Measurements from ENCODE around the gene CACNB3. TPM values are rescaled to one million over a fixed set of nuclear protein-coding genes. Genes with fewer than 3 reads are reported as not detected.

The CACNB3 gene
- total RNA-seq, 1 donor from 2014 or later, result 25.0 TPM

DNA sequence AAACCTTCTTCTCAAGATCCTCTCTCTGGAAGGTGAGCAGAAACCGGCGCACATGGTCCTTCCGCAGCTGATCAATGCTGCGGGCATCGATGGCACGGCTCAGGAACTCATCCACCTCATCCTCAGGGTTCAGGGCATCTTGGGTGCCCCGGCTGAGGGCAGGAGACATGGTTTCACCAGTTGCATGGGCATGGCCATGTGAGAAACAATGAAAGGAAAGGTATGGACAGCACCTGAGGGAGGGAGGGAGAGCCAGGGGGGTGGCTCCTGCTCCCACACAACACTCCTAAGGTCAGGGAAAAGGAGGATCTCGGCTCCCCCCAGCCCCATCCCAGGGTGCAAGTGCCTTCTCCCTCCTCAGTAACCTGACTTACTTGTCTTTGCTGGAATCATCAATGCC is 43.0 kb upstream of the CACNB3 start:
- Mint-ChIP-seq H3K4me3 (no peak overlapping the region), H3K27me3 (ENCODE audit: insufficient read depth, low read depth) (peaks cover 4% of the 10 kb centered on the region), H3K4me1 (peaks cover 2% of the 10 kb centered on the region), H3K36me3 (peaks cover 44% of the 10 kb centered on the region), H3K27ac (no peak overlapping the region), H3K9me3 (no peaks in the 10 kb centered on the region)
- Histone ChIP-seq H3K9me3 (ENCODE audit: low read depth) (no peaks in the 10 kb centered on the region), H3K4me3 (no peak overlapping the region), H3K9ac (no peak overlapping the region), H3K27me3 (no peaks in the 10 kb centered on the region), H2AFZ (replicated peaks) (no peak overlapping the region), H3K36me3 (no peaks in the 10 kb centered on the region), H3K27ac (no peak overlapping the region), H3K79me2 (ENCODE audit: low read depth) (peaks cover 6% of the 10 kb centered on the region), H3F3A (ENCODE audit: low read depth) (no peaks in the 10 kb centered on the region), H3K4me2 (no peak overlapping the region), H3K4me1 (no peaks in the 10 kb centered on the region), H4K20me1 (ENCODE audit: low read depth) (peaks cover 23% of the 10 kb centered on the region)
- TF ChIP-seq, protein P1, sequence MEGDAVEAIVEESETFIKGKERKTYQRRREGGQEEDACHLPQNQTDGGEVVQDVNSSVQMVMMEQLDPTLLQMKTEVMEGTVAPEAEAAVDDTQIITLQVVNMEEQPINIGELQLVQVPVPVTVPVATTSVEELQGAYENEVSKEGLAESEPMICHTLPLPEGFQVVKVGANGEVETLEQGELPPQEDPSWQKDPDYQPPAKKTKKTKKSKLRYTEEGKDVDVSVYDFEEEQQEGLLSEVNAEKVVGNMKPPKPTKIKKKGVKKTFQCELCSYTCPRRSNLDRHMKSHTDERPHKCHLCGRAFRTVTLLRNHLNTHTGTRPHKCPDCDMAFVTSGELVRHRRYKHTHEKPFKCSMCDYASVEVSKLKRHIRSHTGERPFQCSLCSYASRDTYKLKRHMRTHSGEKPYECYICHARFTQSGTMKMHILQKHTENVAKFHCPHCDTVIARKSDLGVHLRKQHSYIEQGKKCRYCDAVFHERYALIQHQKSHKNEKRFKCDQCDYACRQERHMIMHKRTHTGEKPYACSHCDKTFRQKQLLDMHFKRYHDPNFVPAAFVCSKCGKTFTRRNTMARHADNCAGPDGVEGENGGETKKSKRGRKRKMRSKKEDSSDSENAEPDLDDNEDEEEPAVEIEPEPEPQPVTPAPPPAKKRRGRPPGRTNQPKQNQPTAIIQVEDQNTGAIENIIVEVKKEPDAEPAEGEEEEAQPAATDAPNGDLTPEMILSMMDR (IDR thresholded peaks at IDR 0.05), result no peak
- TF ChIP-seq EZH2phosphoT487 (IDR thresholded peaks at IDR 0.05), result no peak
- TF ChIP-seq EZH2 (IDR thresholded peaks at IDR 0.05), result no peak
- DNase-seq (ENCODE audit: low spot score), result no peak

DNA sequence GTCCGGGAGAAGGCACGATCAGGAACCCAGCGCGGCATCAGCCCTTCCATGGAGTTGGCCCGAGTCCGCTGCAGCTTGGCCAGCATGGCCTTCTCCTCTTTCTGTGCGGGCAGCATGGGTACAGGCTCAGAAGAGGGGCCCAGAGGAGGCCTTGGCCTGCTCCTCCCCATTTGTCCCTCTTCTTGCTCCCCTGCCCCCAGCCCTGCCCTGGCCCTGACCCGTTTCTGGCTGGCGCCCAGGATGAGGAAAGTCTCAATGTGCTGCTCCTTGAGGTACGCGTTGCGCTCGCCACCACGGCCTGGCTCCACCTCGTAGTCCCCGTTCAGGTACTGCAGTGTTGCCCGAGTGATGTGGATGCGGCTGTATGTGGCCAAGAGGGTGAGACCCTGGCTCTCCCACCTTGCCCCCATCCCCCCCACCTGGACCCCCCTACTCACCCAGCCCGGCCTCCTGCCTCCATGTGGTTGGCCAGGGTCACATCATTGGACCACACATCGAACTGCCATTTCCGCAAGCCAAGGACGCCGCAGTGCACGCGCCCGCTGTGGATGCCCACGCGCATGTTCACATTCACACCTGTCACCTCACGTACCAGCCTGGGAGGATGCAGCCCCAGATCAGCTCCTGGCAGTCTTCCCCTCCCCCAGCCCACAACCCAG is 42.2 kb upstream of the CACNB3 start:
- Mint-ChIP-seq H3K36me3 (peaks cover 37% of the 10 kb centered on the region), H3K27me3 (ENCODE audit: insufficient read depth, low read depth) (peaks cover 2% of the 10 kb centered on the region), H3K4me3 (no peak overlapping the region), H3K27ac (no peak overlapping the region), H3K4me1 (peaks cover 2% of the 10 kb centered on the region), H3K9me3 (no peaks in the 10 kb centered on the region)
- Histone ChIP-seq H3K9me3 (ENCODE audit: low read depth) (no peaks in the 10 kb centered on the region), H4K20me1 (ENCODE audit: low read depth) (peaks cover 25% of the 10 kb centered on the region), H3K9ac (no peak overlapping the region), H3K4me2 (no peak overlapping the region), H3K27ac (no peak overlapping the region), H3F3A (ENCODE audit: low read depth) (no peaks in the 10 kb centered on the region), H3K27me3 (no peaks in the 10 kb centered on the region), H2AFZ (replicated peaks) (no peak overlapping the region), H3K4me1 (no peaks in the 10 kb centered on the region), H3K79me2 (ENCODE audit: low read depth) (peaks cover 6% of the 10 kb centered on the region), H3K36me3 (no peaks in the 10 kb centered on the region), H3K4me3 (no peak overlapping the region)
- TF ChIP-seq EZH2phosphoT487 (IDR thresholded peaks at IDR 0.05) (no peak), EZH2 (IDR thresholded peaks at IDR 0.05) (no peak)
- TF ChIP-seq, protein P1 (IDR thresholded peaks at IDR 0.05), result no peak
- DNase-seq (ENCODE audit: low spot score), result no peak

DNA sequence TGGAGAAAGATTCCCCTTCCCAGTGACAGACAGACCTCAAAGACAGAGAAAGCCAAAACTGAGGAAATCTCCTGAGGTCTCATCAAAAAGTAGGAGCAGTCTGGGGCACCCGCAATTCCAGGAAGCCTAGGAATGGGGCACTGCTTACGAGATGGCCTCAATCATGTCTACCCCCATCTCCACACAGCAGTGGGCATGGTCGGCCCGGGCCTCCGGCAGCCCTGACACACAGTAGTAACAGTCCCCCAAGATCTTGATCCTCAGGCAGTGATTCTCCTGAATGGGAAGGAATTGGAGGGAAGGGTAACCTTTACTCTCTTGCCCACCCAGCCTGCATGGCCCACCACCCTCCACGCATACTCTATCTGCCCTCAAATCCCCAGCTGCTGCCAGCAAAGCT is 41.3 kb upstream of the CACNB3 start:
- no peak for DNase-seq (ENCODE audit: low spot score)
- Histone ChIP-seq H3K4me3 (no peak overlapping the region), H3F3A (ENCODE audit: low read depth) (no peaks in the 10 kb centered on the region), H3K4me2 (no peak overlapping the region), H3K9me3 (ENCODE audit: low read depth) (no peaks in the 10 kb centered on the region), H3K4me1 (no peaks in the 10 kb centered on the region), H4K20me1 (ENCODE audit: low read depth) (peaks cover 25% of the 10 kb centered on the region), H3K27ac (no peak overlapping the region), H3K27me3 (no peaks in the 10 kb centered on the region), H3K79me2 (ENCODE audit: low read depth) (peaks cover 6% of the 10 kb centered on the region), H2AFZ (replicated peaks) (no peak overlapping the region), H3K9ac (no peak overlapping the region), H3K36me3 (no peaks in the 10 kb centered on the region)
- H3K4me3 Mint-ChIP-seq, result no peak overlapping the region
- H3K9me3 Mint-ChIP-seq, result no peaks in the 10 kb centered on the region
- H3K27ac Mint-ChIP-seq, result peak overlapping the region; percentile 40
- H3K4me1 Mint-ChIP-seq, result peaks cover 2% of the 10 kb centered on the region
- TF ChIP-seq, protein P1 (IDR thresholded peaks at IDR 0.05), result no peak
- no peak for TF ChIP-seq EZH2phosphoT487 (IDR thresholded peaks at IDR 0.05)
- no peak for TF ChIP-seq EZH2 (IDR thresholded peaks at IDR 0.05)
- peaks cover 2% of the 10 kb centered on the region for H3K27me3 Mint-ChIP-seq (ENCODE audit: insufficient read depth, low read depth)
- H3K36me3 Mint-ChIP-seq, result peaks cover 29% of the 10 kb centered on the region

Measured in neural progenitor cell (in vitro differentiated cells).